Peyer's patch (tissue), 4 donors: ENCODE results near the gene B4GALT5.

ENCODE experiments used
- POLR2A ChIP-seq, 2 donors: fragments of 450-650 bp; IDR thresholded peaks; one replicate each; pipeline ENCODE4 v1.5.1; 2017; ENCODE audit warnings: antibody characterized with exemption in 2 of 2, mild to moderate bottlenecking in 2 of 2, moderate library complexity in 2 of 2
- TF ChIP-seq, protein P1 (sequence below), 6 experiments: fragments of 450-650 bp in 4 of 6; fragments of 200-600 bp in 2 of 6; sonication (generic) in 1 of 6; IDR thresholded peaks; one replicate each; pipeline ENCODE4 v1.5.1; 2017 to 2019; ENCODE audit warnings: antibody characterized with exemption in 6 of 6, mild to moderate bottlenecking in 3 of 6, moderate library complexity in 1 of 6

DNA sequence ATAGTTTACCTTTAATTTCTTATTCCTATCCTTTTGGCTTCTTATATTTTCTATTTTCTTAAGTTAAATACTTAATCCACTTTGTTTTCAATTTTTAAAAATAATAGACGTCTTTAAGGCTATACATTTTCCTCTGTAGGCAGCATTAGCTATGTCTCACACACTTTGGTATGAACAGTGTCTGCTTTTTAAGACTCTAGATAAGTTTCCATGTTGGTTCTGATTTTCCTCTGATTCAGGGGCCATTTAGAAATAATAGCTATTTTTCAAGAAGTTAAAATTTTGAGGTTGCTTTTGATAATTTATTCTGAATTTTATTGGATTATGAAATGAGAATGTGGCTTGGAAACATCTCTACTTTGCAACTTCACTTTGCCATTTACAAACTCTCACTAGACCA is 91.4 kb downstream of the B4GALT5 start:
- TF ChIP-seq, protein P1, sequence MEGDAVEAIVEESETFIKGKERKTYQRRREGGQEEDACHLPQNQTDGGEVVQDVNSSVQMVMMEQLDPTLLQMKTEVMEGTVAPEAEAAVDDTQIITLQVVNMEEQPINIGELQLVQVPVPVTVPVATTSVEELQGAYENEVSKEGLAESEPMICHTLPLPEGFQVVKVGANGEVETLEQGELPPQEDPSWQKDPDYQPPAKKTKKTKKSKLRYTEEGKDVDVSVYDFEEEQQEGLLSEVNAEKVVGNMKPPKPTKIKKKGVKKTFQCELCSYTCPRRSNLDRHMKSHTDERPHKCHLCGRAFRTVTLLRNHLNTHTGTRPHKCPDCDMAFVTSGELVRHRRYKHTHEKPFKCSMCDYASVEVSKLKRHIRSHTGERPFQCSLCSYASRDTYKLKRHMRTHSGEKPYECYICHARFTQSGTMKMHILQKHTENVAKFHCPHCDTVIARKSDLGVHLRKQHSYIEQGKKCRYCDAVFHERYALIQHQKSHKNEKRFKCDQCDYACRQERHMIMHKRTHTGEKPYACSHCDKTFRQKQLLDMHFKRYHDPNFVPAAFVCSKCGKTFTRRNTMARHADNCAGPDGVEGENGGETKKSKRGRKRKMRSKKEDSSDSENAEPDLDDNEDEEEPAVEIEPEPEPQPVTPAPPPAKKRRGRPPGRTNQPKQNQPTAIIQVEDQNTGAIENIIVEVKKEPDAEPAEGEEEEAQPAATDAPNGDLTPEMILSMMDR (IDR thresholded peaks at IDR 0.05) = no peak
- no peak for TF ChIP-seq POLR2A (IDR thresholded peaks at IDR 0.05)
